ENCODE data around the gene BCAR3.
"Not testable (repeated sequence)": the region's sequence is repeated elsewhere in the genome, so short reads cannot be mapped to it uniquely, and the experiment has no call there.

Gene BCAR3

DNA sequence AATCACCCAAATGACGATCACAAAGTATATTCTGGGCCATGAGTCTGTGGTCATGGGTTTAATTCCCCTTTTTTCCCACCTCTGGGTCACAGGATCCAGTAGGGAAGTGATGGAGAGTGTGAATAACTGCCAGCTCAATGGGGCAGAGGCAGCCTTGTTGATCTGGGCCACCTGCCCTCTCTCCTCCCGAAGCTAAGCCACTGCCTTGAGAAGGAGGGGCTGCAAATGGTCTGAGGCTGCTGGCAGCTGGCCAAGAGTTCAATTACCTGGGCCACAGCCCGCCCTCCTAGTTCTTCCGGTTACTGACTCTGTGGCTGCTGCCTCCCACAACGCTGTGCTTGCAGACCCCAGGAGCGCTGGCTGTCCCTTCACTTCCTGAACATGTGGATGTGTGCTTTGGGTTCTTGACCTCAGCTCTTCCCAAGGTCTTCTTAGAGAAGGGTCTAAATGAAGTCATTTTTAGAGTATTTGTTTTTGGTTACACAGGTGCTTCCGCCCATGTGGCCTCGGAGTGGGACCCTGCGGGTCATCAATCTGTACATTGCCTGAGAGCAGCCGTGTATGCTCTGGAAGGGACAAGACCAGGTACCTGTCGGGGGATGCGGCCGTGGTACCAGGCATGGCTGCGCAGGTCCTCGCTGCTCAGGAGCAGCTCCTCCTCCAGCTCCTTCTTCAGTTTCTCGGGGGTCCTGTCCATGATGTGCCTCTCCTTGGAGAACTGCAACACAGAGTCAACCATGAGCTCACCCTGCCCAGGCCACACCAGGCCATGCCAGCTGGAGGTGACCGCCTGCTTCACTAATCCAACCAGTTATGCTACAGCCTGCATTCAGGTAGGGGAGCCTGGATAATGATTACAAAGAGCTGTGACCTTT is 89.7 kb downstream of the BCAR3 start:
- DNase-seq (ENCODE audit: low spot score) (no peak), ATAC-seq (ENCODE audit: low read depth) (peak; percentile 17; the same call in 1 of the 3 replicates)
- Histone ChIP-seq H3K4me1 (ENCODE audit: insufficient read depth, poor library complexity, severe bottlenecking) (peaks cover 69% of the 10 kb centered on the region), H3K27me3 (ENCODE audit: insufficient read depth, poor library complexity, severe bottlenecking) (no peaks in the 10 kb centered on the region), H3K9me3 (ENCODE audit: severe bottlenecking) (no peaks in the 10 kb centered on the region), H3K4me3 (ENCODE audit: severe bottlenecking) (no peak overlapping the region), H3K36me3 (ENCODE audit: low read depth) (peaks cover 72% of the 10 kb centered on the region), H3K27ac (ENCODE audit: poor library complexity, severe bottlenecking) (peak overlapping the region; percentile 76)
- TF ChIP-seq, protein P1, sequence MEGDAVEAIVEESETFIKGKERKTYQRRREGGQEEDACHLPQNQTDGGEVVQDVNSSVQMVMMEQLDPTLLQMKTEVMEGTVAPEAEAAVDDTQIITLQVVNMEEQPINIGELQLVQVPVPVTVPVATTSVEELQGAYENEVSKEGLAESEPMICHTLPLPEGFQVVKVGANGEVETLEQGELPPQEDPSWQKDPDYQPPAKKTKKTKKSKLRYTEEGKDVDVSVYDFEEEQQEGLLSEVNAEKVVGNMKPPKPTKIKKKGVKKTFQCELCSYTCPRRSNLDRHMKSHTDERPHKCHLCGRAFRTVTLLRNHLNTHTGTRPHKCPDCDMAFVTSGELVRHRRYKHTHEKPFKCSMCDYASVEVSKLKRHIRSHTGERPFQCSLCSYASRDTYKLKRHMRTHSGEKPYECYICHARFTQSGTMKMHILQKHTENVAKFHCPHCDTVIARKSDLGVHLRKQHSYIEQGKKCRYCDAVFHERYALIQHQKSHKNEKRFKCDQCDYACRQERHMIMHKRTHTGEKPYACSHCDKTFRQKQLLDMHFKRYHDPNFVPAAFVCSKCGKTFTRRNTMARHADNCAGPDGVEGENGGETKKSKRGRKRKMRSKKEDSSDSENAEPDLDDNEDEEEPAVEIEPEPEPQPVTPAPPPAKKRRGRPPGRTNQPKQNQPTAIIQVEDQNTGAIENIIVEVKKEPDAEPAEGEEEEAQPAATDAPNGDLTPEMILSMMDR (IDR thresholded peaks at IDR 0.05; ENCODE audit: poor library complexity, severe bottlenecking): no peak

DNA sequence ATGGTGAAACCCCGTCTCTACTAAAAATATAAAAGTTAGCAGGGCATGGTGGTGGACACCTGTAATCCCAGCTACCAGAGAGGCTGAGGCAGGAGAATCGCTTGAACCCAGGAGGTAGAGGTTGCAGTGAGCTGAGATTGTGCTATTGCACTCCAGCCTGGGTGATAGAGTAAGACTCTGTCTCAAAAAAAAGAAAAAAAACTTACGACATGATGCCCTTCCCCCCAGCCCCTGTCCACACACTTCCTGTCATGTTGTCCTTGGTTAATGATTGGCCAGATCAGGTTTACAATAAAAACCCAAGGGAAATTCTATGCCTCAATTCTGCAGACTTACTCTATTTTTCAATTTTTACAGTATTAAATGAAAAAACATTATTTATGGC is 90.4 kb downstream of the BCAR3 start:
- H3K27me3 ChIP-seq (ENCODE audit: insufficient read depth, poor library complexity, severe bottlenecking); ATAC-seq (ENCODE audit: low read depth); H3K4me3 ChIP-seq (ENCODE audit: severe bottlenecking); DNase-seq (ENCODE audit: low spot score); H3K9me3 ChIP-seq (ENCODE audit: severe bottlenecking): not testable (repeated sequence)
- Histone ChIP-seq H3K36me3 (ENCODE audit: low read depth) (peaks cover 72% of the 10 kb centered on the region), H3K27ac (ENCODE audit: poor library complexity, severe bottlenecking) (peak overlapping the region; percentile 76), H3K4me1 (ENCODE audit: insufficient read depth, poor library complexity, severe bottlenecking) (peaks cover 67% of the 10 kb centered on the region)

DNA sequence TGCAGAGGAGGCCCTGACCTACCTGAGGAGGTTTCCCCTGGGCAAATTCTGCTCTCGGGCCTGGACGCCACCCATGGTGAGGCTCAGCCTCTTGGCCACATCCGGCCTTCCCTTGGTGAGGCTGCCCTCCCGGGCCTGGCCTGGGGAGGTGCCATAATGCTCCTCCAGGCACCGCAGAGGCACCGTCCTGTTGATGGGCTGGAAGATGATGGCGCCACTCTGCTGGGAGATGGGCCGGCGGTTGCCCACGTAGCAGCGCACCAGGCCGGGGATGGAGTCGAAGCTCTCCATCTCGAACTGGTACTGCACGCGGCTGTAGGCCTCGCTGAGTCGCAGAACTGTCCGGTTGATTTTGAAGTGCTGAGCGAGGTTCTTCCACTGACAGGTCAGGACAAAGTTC is 92.7 kb downstream of the BCAR3 start:
- Histone ChIP-seq H3K4me1 (ENCODE audit: insufficient read depth, poor library complexity, severe bottlenecking) (peaks cover 60% of the 10 kb centered on the region), H3K27ac (ENCODE audit: poor library complexity, severe bottlenecking) (peak overlapping the region; percentile 61), H3K27me3 (ENCODE audit: insufficient read depth, poor library complexity, severe bottlenecking) (no peaks in the 10 kb centered on the region), H3K36me3 (ENCODE audit: low read depth) (peaks cover 95% of the 10 kb centered on the region), H3K9me3 (ENCODE audit: severe bottlenecking) (no peaks in the 10 kb centered on the region), H3K4me3 (ENCODE audit: severe bottlenecking) (no peak overlapping the region)
- TF ChIP-seq, protein P1 (IDR thresholded peaks at IDR 0.05; ENCODE audit: poor library complexity, severe bottlenecking): no peak
- DNase-seq (ENCODE audit: low spot score): no peak
- ATAC-seq (ENCODE audit: low read depth): no peak

DNA sequence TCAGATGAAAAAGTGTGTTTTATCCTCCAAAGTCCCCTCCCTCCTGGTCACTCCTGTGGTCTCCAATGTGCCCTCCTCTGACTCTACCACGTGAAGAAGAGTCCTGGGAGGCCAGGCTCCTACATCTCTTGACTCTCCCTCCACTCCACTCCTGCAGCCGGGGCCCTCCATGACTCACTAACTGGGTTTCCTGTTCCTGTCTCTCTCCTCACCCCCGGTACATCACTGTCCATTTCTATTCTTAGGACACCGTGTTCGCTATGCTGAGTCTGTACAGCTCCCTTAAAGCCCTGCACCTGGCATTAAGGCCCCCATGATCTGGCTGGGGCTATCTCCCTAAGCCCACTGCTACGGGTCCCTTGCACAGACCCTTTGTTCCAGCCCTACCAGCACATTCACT is 93.4 kb downstream of the BCAR3 start:
- Histone ChIP-seq H3K9me3 (ENCODE audit: severe bottlenecking) (no peaks in the 10 kb centered on the region), H3K36me3 (ENCODE audit: low read depth) (peaks cover 97% of the 10 kb centered on the region), H3K4me3 (ENCODE audit: severe bottlenecking) (no peak overlapping the region), H3K27me3 (ENCODE audit: insufficient read depth, poor library complexity, severe bottlenecking) (no peaks in the 10 kb centered on the region), H3K4me1 (ENCODE audit: insufficient read depth, poor library complexity, severe bottlenecking) (peaks cover 52% of the 10 kb centered on the region), H3K27ac (ENCODE audit: poor library complexity, severe bottlenecking) (peak overlapping the region; percentile 61)
- ATAC-seq (ENCODE audit: low read depth) (0 out of 3 replicates have a peak, but pooled peaks have one; percentile 6), DNase-seq (ENCODE audit: low spot score) (no peak)
- TF ChIP-seq, protein P1 (IDR thresholded peaks at IDR 0.05; ENCODE audit: poor library complexity, severe bottlenecking): no peak

DNA sequence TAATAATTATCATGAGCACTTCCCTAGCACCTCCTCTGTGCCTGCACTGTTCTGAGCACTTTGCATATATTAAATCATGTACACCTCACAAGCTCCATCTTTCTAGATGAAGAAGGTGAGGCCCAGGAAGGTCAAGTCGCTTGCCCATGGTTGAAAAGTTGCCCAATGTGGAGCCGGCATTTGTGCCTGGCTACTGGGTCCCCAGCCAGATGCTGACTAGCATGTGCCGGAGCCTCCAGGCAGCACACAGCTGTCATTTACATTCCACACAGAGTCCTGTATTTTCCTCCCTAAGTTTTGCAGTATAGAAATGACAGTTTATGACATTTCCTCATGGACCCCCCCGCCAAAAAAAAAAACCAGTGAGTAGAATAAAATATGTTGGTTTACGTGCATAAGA is 94.3 kb downstream of the BCAR3 start:
- TF ChIP-seq, protein P1 (IDR thresholded peaks at IDR 0.05; ENCODE audit: poor library complexity, severe bottlenecking): no peak
- Histone ChIP-seq H3K4me3 (ENCODE audit: severe bottlenecking) (no peak overlapping the region), H3K27ac (ENCODE audit: poor library complexity, severe bottlenecking) (peak overlapping the region; percentile 61), H3K36me3 (ENCODE audit: low read depth) (peaks cover 100% of the 10 kb centered on the region), H3K27me3 (ENCODE audit: insufficient read depth, poor library complexity, severe bottlenecking) (no peaks in the 10 kb centered on the region), H3K4me1 (ENCODE audit: insufficient read depth, poor library complexity, severe bottlenecking) (peaks cover 44% of the 10 kb centered on the region), H3K9me3 (ENCODE audit: severe bottlenecking) (no peaks in the 10 kb centered on the region)
- DNase-seq (ENCODE audit: low spot score) (no peak), ATAC-seq (ENCODE audit: low read depth) (no peak)

Data from RWPE2 (cell line).